HG03097 (cell line): ENCODE results near the gene MTOR.

Experiments
- ATAC-seq: cut with Tn5 transposase; IDR thresholded peaks from one replicate; pipeline ENCODE4 v1.9.1; 2021; ENCODE audit not compliant: unreplicated experiment, low FRiP score

The MTOR gene

DNA sequence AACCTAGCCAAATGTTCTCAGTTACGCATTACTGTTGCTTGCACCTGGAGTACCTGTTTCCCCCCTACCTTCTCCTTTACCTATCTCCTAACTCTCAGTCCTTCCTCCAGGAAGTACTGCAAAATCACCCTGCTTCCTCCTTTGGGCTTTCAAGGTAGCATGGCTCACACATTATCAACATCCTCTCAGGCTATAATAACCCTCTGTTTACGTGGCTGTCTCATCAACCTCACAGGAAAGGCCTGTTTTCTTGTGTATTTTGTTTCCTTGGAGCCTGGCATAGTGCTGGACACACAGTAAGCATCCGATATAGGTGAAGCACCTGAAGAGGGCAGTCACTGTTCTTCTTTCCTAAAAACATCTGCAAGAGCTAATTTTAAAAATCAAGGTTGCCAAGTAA, 105.9 kb downstream of the MTOR start:
- no peak for ATAC-seq

DNA sequence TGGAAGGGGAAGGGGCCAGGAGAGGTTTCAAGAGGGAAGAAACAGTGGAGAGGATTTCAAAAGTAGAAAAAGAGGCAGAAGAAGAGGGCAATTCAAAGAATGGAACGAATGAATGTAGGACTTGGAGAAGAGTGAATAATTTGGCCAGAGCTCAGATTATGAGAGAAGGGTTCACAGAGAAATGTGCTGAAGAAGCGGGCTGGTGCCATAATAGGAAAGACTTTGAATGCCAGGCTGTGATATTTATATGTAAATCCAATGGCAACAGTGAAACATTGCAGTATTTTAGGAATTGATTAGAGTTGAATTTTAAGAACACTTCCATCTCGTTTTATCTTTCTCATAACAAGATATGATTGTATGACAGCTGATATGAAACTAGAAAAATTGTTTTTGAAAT, 109.2 kb downstream of the MTOR start:
- no peak for ATAC-seq

DNA sequence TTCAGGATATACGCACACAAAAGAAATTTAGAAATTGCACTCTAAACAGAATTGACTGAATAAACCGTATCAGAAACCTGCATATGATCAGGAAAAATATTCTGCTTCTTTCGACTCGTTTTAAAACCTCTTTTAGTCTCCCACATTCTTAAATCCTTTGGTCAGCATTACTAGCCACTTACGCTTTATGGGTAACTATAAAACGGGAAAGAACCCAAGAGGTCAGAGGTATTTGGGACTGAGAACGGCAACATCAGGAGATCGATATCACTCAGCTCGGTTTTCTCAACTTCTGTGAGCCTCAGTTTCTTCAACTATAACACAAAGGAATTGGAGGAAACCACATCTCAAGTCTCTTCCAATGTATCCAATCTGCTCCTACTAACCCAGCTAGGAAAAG, 109.6 kb downstream of the MTOR start:
- ATAC-seq, result no peak

DNA sequence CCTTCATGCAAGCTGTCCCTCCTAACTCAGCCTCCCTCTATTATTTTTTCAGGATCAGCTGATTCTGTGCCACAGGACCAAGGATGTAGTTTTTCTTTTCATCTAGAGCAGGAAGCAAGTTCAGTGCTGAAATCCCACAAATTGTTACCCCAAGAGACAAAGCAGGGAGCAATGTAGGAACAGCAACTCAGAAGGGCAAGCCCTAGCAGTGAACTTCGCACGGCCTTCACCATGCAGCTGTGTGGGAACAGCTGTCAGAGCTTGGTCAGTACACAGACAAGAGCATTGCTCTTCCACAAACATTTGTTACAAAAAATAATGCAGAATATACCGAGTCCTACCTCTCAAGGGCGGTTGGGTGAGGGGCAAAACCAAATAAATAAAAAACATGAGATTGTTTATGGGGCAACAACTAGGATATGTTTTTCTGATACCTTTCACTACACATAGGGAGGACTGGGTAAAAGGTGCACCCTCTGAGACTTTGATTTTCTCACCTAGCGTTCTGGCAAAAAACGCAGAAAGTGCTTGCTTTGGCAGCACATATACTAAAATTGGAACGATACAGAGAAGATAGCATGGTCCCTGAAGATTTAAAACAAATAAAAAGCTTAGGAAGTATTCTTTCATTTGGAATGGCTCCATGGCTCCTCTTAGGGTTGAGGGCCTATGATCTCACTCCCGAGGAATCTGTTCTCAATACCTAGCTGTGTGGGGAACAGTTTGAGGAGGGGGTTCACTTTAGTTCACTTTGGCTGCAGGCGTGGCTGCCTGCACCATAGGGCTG, 110.3 kb downstream of the MTOR start:
- no peak for ATAC-seq

DNA sequence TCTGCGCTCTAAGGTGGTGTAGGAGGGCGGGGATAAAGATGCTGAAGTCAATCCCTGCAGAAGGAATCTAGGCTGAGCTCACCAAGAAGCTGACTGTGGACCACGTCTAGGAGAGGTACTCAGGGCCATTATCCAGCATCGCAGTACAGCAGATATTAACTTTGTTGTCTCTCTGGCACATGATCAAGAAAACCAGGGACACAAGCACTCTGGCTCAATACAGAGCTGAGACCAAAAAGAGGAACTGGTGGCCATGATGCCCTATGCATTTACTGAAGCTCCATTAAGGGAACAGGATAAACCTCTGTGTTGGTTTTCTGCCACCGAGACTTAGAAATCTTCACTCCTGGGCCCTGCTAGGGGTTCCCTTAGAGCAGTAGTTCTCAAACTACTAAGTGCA, 111.2 kb downstream of the MTOR start:
- no peak for ATAC-seq

DNA sequence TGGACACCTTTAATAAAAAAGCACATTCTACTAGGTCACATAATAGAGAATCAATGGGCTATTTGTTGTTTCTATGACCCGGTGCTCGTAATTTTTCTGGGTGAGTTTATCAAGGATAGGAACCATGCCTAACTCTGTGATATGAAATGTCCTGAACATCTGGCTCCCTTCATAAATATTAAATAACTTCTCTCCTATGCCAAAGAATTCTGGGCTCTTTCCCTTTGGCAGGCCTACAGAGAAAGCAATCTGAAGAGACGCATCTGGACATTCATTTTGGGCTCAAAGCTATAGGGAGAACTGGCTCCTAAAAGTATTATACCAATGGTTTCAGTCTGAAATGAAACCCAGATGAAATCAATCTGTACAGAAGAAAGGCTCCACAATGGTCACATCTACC, 112.0 kb downstream of the MTOR start:
- ATAC-seq, result no peak

DNA sequence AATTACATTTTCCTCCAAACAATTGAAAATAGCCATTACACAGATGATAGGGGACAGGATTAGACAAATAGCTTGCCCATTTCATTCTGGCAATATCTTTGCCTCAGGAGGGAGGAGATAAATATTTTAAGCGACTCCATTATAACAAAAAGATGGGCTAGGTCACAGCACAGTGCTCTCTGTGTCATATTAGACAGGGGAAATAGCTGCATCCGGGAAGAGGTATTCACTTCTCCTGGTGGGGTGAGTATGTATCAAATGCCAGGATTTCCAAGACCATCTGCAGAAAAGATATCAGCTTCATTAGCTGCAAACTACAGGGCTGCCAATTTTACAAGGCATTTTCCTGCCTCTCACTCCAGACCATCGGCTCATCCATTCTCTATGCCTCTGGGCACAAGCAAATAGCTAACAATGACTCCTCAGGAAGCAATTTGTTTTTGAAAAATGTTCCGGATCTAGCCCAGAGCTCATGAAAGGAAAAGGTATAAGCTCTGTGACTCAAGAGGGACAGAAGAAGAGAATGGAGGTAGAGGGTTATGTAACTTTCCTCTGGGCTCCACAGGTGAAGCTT, 115.1 kb downstream of the MTOR start:
- no peak for ATAC-seq

DNA sequence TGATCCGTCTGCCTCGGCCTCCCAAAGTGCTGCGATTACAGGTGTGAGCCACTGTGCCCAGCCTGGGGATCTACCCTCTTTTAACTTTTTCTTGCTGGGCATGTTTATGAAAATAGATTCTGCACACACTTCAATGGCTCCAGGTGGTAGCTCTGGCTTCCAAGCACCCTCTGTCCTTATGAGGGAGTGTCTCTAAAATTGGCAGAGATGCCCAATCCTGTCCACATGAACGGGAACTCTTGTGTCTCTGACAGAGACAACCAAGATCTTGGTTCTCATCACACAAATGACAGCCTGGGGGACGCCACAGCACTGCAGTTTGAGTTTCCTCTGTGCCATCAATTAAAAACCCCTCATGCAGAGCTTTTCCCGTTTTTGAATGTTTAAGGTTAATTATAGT, 116.6 kb downstream of the MTOR start:
- ATAC-seq, result no peak

DNA sequence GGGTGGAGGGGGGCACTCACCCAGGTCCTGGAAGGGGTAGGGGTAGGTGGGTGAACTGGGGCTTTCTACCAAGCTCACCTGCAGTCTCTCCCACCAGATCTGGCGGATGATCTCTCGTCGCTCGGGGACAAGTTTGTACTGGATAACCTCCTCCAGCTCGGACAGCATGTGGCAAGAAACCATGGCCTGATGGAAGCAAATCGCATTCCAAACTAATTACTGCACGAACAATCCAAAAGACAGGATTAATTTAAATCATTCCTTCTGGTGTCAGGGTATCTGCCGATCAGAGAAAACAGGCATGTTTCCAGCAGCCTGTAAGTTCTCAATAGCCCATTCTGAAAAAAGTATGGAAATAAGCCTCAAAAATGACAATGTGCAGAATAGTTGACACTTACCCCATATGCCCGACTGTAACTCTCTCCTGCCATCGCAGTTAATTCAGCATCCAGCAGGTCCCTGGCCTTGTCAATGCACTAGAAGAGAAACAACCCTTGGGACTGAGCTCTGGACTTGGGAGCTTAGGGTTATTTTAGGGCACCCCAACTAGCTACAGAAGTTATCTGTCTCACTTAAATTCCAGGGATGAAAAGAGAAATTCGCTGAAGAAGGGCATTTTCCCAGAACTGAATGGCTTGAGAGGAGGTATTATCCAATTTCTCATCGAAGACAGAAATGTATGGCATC, 117.6 kb downstream of the MTOR start:
- ATAC-seq, result no peak

DNA sequence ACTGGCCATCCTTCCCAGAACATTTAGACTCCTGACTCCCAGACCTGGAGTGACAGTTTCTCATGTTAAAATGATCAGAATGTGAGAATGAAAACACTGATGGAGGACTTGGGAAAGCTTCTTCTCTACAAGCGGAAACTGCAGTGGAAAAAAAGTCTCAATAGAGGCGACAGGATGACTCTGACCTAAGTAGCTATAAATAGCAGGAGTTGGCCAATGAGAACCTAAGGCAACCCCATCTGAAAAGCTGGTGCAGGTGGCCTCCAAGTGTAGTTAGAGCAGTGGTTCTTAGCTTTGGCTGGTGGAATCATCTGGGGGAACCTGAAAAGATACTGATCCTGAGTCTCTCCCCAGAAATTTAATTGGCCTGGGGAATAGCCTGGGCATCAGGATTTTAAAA, 118.4 kb downstream of the MTOR start:
- ATAC-seq, result no peak

DNA sequence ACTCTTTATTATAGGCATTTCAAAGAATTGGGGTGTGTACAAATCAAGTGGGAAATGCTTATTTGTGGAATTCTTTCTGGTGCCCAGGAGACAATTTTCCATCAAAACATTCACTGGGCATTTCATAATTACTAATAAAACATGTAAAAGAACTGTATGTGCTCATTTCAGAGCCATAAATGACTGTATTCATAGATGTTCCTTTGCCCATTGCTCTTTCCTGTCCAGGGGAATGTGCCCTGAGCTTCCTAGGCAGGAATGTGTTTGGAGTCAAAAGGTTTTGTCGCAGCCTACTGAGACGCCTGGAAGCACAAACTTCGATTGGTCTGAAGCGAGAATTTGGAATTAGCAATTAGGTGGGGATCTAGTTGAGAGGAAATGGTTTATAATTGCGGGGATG, 119.0 kb downstream of the MTOR start:
- ATAC-seq, result no peak

DNA sequence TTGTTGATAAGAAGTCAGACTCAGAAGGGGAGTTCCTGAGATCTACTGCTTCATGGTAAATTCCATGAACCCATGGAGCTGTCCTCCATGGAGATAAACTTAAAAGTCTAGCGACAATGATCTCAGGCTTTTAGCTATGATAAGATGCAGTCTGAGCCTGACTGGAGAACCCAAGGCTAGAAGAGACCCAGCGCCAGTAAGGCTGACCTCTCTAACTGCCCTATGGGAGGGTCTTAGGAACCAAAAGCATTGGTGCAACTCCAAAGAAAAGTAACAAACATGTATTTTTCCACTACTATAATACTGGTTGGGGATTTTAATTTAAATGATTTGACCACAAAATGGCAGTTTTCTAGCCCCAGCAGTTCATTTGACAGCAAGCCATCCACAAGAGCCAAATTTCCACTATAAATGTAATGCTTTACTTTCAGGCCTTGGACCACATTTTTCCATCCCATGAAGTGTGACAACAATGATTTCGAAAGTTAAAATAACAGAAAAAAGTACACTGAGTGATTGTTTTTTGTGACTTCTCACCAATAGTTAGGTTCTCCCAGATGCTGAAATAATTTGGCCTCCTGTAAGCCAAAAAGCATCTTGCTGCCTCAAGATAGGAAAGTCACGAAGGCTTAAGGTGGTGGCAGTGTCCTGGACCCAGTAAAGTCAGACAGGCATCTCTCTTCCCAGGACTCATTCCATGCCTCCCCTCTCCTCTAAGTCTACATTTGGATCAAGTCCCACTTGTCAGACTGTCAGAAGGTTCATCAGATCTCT, 119.5 kb downstream of the MTOR start:
- no peak for ATAC-seq

DNA sequence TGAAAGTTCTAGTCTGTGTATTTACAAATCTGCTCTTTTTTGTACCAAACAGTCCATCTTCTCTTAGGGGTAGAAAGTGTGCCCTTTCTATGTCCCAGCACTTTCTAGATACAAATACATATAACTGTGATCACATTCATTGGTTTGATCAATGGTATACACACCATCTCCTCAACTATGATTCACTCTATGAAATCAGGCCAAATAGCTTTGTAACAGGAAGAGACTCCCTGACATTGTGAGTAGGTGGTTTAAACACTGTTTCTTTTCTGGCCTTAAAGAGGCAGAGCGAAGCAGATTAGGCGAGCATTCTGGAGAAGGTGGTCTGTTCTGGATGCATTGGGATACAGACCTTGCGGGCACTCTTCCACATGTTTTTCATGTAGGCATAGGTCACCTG, 123.4 kb downstream of the MTOR start:
- ATAC-seq, result no peak

DNA sequence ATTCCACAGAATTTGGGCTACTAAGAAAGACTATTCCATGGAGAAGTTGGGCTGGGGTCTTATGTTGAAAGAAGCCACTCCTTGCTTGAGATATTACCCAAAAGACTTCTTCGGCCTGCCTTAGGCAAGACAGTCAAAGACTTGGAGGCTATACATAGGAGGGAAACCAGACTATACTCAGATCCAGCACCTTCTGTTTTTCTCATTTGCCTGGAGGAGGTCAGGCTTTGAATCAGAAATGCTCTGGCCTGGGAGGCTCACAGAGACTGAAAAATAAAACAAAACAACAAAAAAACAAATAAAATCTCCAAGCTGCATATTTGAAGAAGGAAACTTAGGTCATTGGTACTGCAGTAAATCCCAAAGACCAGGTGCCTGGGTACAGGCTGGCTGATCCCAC, 124.3 kb downstream of the MTOR start:
- no peak for ATAC-seq

DNA sequence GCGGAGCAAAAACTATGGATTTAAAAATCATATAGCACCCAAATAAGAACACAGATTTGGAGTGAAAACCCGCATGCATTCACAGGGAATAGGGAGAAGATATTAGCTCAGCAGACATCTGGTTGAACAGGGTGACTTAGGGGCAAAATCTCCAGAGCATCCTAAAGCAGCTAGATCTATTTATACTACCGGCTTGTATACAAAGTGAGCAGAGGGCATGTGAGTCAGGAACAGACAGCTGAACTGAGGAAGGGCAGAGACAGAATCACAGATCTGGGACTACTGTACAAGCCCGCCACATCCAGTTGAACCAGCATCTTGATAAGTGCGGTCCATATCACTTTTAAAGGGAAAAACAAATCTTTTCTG, 127.5 kb downstream of the MTOR start:
- ATAC-seq, result no peak

DNA sequence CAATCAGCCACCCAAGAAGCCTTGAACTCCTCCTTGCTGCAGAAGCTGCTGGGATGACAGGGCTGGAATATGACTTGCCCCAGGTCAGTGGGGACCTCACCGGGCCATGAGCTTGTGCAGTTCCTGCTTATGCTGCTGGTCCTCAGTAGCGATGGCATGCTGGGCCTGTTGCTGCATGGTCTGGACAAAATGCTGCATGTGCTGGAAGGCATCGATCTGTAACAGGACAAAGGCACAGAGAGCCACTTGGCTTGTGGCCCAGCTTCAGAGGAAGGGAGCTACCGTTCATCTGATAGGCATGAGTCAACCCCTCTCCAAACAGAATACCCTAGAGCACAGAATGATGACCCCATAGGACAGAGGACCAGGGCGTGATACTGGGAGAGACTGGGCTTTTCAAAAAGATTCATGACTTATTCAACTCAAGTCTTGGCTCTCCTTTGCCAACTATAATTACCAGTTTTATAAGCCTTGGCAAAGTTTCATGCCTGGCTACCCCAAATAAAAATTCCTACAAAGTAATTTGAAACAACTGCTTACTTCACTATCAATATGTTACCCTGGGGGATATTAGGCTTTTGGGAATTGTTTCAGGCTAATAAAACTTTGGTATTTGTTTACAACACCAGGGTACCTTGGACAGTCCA, 128.0 kb downstream of the MTOR start:
- ATAC-seq, result no peak

DNA sequence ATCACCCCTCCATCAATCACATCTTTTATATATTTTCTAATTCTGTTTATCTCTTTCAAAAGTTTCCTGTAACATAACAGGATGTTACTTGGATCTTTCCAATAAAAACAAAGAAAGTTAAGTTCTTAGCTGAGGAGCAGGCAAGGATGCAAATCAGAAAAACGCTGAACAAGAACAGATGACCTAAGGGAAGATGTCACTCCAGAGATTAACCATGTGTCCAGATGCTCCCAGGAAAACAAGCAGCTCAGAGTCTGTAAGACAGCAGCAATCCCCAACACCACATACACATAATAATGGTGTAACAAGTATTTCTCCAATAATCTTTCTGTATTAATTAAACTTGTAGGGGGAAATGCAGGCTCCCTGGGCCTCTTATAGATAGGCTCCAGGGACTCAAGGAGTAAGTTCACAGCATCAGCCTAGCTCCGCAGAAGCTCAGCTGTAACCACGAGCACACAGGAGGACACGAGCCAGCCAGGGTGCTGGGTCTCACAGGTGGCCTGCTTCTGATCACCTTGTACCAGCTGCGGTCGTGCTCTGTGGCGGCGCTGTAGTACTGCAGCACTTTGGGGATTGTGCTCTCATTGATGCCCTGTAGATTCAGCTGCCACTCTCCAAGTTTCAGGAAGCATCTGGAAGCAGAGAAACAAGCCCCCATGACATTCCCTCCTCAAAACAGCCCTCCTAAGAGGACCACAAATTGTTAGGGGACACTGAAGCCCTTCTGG, 129.6 kb downstream of the MTOR start:
- no peak for ATAC-seq

DNA sequence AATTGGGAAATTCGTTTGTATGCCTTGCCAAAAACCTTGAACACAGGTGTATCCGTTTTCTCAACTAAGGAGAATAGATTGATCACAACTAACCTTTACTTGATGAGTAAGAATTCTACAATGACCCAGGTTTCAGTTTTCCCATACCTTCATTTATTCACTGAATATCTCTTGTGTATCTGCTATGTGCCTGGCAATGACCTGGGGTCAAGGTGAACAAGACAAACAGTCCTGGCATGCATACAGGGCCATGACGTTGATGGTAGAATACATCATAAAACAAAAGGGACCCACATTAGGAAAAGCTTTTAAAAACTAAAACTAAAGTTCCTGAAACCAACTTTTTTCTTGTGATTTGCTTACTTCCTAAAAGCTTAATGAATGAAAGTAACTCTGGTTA, 130.5 kb downstream of the MTOR start:
- ATAC-seq, result no peak

DNA sequence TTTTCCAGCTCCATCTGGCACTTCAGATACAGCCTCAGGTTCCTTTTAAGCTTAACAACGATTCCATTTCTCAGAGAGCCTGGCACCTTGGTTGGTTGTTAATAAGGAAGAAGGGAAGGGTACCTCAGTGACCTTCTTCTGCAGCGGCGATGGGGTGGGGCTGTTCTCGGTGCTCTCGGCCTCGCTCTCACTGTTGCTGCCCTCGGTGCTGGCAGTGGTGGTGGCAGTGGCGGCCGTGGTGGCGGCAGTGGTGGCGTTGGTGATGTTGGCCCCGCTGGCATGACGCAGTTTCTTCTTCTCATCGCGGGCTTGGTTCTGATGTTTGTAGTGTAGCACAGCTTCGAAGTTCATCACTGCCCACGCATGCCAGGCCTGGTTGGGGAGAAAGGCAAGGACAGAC, 131.9 kb downstream of the MTOR start:
- ATAC-seq, result no peak

DNA sequence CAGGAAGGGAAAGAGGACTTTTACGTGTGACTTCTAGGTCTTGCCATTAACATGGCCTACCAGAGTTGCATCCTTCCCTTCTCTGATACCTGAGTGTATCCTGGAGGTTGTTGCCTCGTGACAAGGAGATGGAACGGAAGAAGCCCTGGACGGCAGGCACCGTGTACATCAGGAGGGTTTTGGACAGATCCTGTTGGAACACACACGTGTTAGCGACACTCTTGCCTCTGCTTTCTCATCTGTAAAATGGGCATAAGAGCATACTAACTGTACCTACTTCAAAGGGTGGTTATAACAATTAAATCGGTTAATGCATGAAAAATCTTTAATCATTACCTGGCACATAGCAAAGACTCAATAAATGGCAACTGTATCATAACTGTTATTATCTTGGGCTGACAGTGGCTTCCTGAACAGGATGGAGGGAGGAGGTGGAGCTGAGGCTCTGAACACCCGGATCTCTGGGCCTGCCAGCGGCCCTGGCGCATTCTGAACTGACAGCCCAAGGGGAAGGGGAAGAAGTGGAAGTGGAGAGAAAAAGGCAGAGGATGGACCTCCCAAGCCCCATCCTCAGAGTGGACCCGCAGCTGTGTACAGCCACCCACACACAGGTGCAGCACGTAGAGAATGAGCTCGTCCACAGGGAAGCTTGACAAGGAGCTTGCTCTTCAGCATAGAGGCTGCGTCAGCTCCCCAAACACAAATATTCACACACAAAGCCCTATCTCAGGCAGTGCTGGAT, 132.5 kb downstream of the MTOR start:
- no peak for ATAC-seq
